ENCODE measurements around the gene SDK1. TPM values are rescaled to one million over a fixed set of nuclear protein-coding genes. Genes with fewer than 3 reads are reported as not detected.

The SDK1 gene
- total RNA-seq, 1 donor from 2014 or later: 16.7 TPM

- TF ChIP-seq POLR2A (IDR thresholded peaks at IDR 0.05) (no peak), POLR2AphosphoS5 (IDR thresholded peaks at IDR 0.05; ENCODE audit: insufficient read depth in 1 of 2, low read depth in 1 of 2) (no peak), CTCF (IDR thresholded peaks at IDR 0.05) (no peak)
- no peak overlapping the region for H3K27ac ChIP-seq
These were observed 461.2 kb downstream of the SDK1 start for GRCh38 chr7:3762146-3762831.

GRCh38 chr7:3767917-3768777 is 467.1 kb downstream of the SDK1 start:
- DNase-seq (ENCODE audit: extremely low spot score in 2 of 2): no peak
- TF ChIP-seq POLR2A (IDR thresholded peaks at IDR 0.05) (no peak), CTCF (IDR thresholded peaks at IDR 0.05) (no peak), POLR2AphosphoS5 (IDR thresholded peaks at IDR 0.05; ENCODE audit: insufficient read depth in 1 of 2, low read depth in 1 of 2) (no peak)
- Histone ChIP-seq H3K27me3 (no peaks in the 10 kb centered on the region), H3K36me3 (no peaks in the 10 kb centered on the region), H3K9me3 (no peaks in the 10 kb centered on the region), H3K4me1 (no peaks in the 10 kb centered on the region), H3K4me3 (no peak overlapping the region), H3K27ac (no peak overlapping the region)
- intact Hi-C loops (cut with DNase I): no loop called here

More at GRCh38 chr7:3762146-3762831, 461.2 kb downstream of the SDK1 start:
- intact Hi-C loops (cut with DNase I): no loop called here
- Histone ChIP-seq H3K36me3 (no peaks in the 10 kb centered on the region), H3K27me3 (no peaks in the 10 kb centered on the region), H3K9me3 (no peaks in the 10 kb centered on the region), H3K4me1 (no peaks in the 10 kb centered on the region), H3K4me3 (no peak overlapping the region)
- no peak for DNase-seq (ENCODE audit: extremely low spot score in 2 of 2)

GRCh38 chr7:3771906-3772305 is 470.9 kb downstream of the SDK1 start:
- TF ChIP-seq POLR2A (IDR thresholded peaks at IDR 0.05) (no peak), CTCF (IDR thresholded peaks at IDR 0.05) (no peak), POLR2AphosphoS5 (IDR thresholded peaks at IDR 0.05; ENCODE audit: insufficient read depth in 1 of 2, low read depth in 1 of 2) (no peak)
- no peak for DNase-seq (ENCODE audit: extremely low spot score in 2 of 2)
- Histone ChIP-seq H3K4me3 (no peak overlapping the region), H3K36me3 (no peaks in the 10 kb centered on the region), H3K27me3 (no peaks in the 10 kb centered on the region), H3K9me3 (no peaks in the 10 kb centered on the region), H3K27ac (no peak overlapping the region), H3K4me1 (no peaks in the 10 kb centered on the region)
- intact Hi-C loops (cut with DNase I): no loop called here

- no peak overlapping the region for H3K4me3 ChIP-seq
These were observed 477.3 kb downstream of the SDK1 start for GRCh38 chr7:3778345-3778744.

More at GRCh38 chr7:3778345-3778744, 477.3 kb downstream of the SDK1 start:
- Histone ChIP-seq H3K4me1 (no peaks in the 10 kb centered on the region), H3K27me3 (no peaks in the 10 kb centered on the region), H3K36me3 (no peaks in the 10 kb centered on the region), H3K9me3 (peaks cover 19% of the 10 kb centered on the region), H3K27ac (no peak overlapping the region)
- no peak for DNase-seq (ENCODE audit: extremely low spot score in 2 of 2)
- intact Hi-C loops (cut with DNase I): no loop called here
- TF ChIP-seq POLR2AphosphoS5 (IDR thresholded peaks at IDR 0.05; ENCODE audit: insufficient read depth in 1 of 2, low read depth in 1 of 2) (no peak), POLR2A (IDR thresholded peaks at IDR 0.05) (no peak), CTCF (IDR thresholded peaks at IDR 0.05) (no peak)

Measured in vagina (tissue), 2 donors.